GM12801 (cell line): ENCODE measurements around the gene STH.

Experiments
- CTCF ChIP-seq: IDR thresholded peaks from one replicate; pipeline ENCODE4 v1.5.1; 2011; ENCODE audit warnings: control low read depth; ENCODE audit not compliant: insufficient read length; ENCODE audit errors: extremely low read depth

Gene STH

GRCh38 chr17:46009681-46010596 is 10.9 kb downstream of the STH start:
- no peak for TF ChIP-seq CTCF

GRCh38 chr17:46010597-46011186 is 11.6 kb downstream of the STH start:
- TF ChIP-seq CTCF = no peak

GRCh38 chr17:46011711-46012505 is 12.9 kb downstream of the STH start:
- TF ChIP-seq CTCF = no peak

- no peak for TF ChIP-seq CTCF
Measured at GRCh38 chr17:46012506-46013079, 13.5 kb downstream of the STH start.

- no peak for TF ChIP-seq CTCF
Measured at GRCh38 chr17:46013127-46013501, 14.1 kb downstream of the STH start.

- TF ChIP-seq CTCF = no peak
Measured at GRCh38 chr17:46013502-46014165, 14.6 kb downstream of the STH start.
